GM12872 (cell line): ENCODE results near the gene PPM1G.

Source experiments
- TF ChIP-seq, protein P1 (sequence below): IDR thresholded peaks from 3 replicates; pipeline ENCODE4 v1.5.1; 2011; ENCODE audit warnings: low read depth, mild to moderate bottlenecking, low read length, moderate library complexity; ENCODE audit not compliant: insufficient read depth

Gene PPM1G, protein sequence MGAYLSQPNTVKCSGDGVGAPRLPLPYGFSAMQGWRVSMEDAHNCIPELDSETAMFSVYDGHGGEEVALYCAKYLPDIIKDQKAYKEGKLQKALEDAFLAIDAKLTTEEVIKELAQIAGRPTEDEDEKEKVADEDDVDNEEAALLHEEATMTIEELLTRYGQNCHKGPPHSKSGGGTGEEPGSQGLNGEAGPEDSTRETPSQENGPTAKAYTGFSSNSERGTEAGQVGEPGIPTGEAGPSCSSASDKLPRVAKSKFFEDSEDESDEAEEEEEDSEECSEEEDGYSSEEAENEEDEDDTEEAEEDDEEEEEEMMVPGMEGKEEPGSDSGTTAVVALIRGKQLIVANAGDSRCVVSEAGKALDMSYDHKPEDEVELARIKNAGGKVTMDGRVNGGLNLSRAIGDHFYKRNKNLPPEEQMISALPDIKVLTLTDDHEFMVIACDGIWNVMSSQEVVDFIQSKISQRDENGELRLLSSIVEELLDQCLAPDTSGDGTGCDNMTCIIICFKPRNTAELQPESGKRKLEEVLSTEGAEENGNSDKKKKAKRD

DNA sequence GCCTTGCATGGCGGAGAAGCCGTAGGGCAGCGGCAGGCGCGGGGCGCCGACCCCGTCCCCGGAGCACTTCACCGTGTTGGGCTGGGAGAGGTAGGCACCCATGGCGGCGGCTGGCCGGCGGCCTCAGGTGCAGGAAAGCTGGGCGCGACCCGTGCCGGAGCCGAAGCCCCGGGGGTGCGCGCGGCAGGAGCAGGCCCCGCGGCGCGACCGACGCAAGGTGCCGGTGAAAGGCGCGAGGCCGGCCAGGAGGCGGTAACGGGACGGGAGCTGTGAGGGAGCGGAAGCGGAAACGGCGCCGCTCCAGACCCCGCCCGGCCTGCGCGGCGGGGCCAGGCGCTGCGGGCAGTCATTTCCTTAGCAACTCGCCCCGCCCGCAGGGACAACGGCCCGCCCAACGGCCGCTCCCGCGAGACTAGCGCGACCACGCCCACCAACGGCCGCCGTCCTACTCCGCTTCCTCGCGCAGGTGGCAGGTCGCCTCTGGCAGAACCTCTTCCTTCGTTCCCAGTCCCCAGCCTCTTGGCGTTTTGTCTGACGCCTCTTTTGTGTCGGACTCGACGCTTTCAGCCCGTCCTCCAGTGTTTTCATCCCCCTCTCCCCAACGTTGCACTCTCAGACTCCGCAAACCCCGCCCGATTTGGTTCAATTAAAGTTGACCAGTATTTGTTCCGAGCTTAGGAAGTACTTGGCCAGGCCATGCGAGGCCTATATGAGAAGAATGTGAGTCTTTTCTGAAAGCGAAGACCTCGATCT, at the start of gene PPM1G:
TSS of gene PPM1G (minus strand) at position 271 of the 753 bp plus-strand sequence. CDS start at position 102, 169 bp downstream.
- TF ChIP-seq, protein P1, sequence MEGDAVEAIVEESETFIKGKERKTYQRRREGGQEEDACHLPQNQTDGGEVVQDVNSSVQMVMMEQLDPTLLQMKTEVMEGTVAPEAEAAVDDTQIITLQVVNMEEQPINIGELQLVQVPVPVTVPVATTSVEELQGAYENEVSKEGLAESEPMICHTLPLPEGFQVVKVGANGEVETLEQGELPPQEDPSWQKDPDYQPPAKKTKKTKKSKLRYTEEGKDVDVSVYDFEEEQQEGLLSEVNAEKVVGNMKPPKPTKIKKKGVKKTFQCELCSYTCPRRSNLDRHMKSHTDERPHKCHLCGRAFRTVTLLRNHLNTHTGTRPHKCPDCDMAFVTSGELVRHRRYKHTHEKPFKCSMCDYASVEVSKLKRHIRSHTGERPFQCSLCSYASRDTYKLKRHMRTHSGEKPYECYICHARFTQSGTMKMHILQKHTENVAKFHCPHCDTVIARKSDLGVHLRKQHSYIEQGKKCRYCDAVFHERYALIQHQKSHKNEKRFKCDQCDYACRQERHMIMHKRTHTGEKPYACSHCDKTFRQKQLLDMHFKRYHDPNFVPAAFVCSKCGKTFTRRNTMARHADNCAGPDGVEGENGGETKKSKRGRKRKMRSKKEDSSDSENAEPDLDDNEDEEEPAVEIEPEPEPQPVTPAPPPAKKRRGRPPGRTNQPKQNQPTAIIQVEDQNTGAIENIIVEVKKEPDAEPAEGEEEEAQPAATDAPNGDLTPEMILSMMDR: no peak

DNA sequence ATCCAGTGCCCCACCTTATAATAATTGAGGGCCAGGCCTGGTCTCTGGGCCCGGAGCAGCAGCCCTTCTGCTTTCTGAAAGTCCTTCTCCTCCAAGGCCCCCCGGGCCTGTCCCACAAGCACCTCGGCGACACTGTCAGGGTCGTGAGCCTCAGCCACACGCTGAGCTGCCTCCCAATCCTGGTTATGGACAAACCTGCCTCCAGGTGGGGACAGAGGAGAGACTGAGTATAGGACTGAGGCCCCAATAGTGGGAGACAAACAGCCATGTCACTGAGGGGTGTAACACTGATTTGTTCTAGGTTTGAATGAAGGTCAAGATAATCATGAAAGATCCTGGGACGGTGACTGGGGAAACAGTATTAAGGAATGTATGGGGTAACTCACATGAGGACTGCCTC, 44.6 kb upstream of the PPM1G start:
- TF ChIP-seq, protein P1: no peak

DNA sequence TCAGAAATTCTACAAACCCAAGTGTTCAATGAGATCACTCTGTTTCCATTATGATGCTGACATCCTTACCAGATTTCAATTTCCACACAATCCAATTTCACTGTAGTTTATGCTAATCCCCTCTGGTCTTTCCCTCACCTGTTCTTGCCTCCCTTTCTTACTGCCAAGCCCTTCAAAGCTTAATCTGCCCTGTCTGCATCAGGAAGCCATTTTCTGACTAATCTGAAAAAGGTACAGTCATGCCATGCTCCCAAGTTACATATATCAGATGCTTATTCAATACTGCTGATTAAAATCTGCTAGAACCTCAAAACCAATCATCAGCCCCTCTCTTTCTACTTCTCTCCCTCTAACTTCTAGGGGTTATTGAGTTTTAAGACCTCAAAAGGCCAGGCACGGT, 41.7 kb upstream of the PPM1G start:
- TF ChIP-seq, protein P1: no peak

DNA sequence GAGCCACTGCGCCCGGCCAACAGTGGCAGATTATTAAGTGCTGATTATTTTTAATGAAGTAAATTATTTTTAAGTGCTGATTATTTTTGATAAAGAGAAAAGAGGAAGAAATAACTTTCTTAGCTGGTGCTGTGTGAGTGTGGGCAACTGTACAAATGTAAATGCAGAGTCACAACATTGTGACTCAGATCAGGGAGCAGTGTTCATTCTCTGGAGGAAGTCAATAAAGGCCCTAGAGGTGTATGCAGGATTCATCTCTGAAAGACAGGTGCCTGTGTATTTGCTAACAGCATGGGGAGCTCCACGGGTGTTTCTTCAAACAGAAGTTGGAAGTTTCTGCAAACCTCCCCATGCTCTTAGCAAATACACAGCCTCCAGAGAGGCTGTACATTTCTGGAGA, 39.0 kb upstream of the PPM1G start:
- TF ChIP-seq, protein P1: no peak

DNA sequence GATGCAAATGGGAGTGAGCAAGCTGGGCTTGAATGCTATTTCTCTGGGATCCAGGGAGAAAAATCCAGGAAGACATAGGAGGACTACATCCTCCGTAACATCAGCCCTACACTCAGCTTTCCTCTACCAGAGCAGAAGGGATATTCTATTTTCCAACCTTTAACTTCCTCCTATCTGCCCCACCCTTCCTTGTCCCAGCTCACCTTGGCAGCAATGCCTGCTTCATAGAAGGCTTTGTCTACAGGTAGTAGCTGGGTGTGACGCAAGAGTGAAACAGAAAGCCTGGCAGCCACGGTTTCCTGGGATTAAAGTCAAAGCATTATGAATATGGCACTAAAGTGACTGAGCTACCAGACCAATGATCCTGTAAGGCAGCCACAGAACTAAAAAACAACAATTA, 36.7 kb upstream of the PPM1G start:
- TF ChIP-seq, protein P1: no peak

DNA sequence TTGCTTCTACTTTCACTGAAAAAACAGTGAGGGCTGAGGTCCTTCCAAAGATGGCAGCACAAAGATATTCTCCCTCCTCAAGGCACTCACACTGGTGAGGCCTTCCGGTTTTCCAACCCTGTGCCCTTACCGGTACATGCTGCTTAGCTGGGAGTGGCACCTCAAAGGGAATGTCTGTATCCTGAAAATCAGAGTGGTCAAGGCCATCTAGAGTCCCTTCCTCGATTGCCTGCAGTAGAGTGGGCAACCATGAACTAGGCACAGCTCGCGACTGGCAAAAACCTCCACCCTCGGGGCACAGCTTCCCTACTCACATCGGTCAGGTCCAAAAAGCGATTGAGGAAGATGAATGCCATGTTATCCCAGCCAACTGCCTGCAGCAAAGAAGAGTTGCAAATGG, 36.2 kb upstream of the PPM1G start:
- TF ChIP-seq, protein P1: no peak

DNA sequence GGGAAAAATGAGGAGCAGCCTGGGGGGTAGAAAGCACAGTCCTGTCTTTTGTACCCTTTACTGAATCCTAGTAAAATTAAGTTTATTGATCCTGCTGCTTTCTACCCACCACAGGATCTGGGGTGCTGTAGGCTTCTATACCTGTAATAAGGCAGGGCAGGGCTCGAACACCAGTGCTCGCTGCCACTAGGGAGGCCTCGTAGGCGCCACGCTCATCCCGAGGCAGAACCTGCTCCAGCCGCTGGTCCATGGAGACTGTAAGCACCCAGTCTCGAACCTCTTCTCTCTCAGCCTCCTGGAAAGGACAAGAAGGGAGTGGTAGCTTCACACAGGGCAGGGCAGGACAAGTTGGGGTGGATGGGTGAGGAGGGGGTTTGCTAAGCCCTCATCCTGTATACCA, 35.8 kb upstream of the PPM1G start:
- TF ChIP-seq, protein P1: no peak
